NOMO-1 treated with DMSO at 0.1 percent for 48 hours (cell line): ENCODE results near the gene GLRX.
"Not testable (repeated sequence)": the region's sequence is repeated elsewhere in the genome, so short reads cannot be mapped to it uniquely, and the experiment has no call there.

ENCODE experiments used
- DNase-seq: peaks from one replicate; lab custom pipeline; 2025; ENCODE audit not compliant: unreplicated experiment; lab: John Stamatoyannopoulos, UW

Gene GLRX

DNA sequence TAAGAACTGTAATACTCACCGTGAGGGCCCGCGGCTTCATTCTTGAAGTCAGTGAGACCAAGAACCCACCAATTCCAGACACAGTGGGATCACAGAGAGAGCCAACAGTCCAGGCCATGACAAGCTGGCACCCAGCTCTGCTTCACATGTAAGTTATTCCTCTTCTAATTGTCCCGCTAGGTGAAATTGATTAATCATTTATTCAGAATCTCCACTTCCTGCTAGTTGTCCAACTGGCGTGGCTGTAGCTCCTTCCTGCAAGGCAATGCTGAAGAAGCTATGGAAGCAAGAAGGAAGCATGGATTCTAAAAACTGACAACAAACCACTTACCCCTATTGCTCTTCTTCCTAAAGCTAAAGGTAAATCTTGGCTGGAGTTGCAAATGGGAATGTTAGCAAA is 30.0 kb upstream of the GLRX start:
- no peak for DNase-seq

DNA sequence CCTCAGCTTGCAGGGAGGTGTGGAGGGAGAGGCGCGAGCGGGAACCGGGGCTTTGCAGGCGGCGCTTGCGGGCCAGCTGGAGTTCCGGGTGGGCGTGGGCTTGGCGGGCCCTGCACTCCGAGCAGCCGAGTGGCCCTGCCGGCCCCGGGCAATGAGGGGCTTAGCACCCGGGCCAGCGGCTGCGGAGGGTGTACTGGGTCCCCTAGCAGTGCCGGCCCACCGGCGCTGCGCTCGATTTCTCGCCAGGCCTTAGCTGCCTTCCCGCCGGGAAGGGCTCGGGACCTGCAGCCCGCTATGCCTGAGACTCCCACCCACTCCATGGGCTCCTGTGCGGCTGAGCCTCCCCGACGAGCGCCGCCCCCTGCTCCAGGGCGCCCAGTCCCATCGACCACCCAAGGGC is 28.6 kb upstream of the GLRX start:
- not testable (repeated sequence) for DNase-seq

DNA sequence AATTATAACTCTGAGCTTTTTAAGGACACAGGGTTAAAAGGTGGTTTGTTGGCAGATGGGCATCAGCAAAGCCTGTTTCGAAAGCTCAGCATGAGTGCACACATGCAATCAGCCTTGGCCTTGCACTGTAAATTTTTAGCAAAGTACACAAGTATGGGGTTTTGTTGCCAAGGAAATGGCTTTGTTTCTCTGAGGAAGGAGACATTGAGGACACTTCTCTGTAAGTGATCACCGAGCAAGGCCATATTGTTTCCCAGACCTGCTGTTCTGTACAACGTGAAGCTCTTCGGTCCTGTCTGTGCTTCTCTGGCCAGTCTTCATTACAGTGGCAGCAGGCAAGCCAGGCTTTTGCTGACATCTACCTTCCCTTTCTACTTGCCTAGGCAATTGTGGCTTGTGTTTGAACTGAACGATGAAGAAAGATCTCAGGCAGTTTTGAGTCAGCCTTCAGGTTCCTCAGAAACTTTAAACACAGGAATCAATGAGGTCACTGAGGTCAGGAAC is 27.9 kb upstream of the GLRX start:
- no peak for DNase-seq

DNA sequence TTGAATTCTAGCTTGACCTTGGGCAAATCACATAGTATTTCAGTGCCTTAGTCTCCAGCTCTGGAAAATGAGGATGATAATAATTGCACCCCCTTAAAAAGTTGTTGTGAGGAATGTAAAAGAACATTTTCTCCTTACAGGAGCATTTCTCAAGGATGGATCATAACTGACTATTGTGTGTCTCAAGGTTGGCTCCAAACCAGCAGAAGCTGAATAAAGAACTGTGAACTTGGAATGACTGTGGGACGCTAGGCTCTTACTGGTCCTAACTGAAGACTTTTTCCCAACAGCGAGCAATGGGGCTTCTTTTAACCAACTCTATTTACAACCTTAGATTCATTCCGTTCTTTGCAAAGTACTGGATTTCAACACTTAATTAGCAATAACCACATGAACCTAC is 26.2 kb upstream of the GLRX start:
- no peak for DNase-seq

DNA sequence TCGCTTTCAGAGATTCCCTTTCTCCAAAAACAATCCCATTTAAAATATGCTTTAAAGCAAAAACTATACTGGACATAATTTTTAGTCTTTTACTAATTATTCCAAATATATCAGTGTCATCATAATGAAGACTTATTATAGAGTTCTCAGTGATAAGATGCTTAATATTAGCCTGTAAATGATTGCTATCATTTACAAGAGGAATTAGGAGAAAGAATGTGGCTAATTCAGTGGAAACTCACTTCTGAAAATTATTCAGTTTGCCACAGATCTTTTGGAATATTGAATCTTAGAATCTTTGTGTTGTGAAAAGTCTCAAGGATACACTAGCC is 24.7 kb upstream of the GLRX start:
- DNase-seq = no peak

DNA sequence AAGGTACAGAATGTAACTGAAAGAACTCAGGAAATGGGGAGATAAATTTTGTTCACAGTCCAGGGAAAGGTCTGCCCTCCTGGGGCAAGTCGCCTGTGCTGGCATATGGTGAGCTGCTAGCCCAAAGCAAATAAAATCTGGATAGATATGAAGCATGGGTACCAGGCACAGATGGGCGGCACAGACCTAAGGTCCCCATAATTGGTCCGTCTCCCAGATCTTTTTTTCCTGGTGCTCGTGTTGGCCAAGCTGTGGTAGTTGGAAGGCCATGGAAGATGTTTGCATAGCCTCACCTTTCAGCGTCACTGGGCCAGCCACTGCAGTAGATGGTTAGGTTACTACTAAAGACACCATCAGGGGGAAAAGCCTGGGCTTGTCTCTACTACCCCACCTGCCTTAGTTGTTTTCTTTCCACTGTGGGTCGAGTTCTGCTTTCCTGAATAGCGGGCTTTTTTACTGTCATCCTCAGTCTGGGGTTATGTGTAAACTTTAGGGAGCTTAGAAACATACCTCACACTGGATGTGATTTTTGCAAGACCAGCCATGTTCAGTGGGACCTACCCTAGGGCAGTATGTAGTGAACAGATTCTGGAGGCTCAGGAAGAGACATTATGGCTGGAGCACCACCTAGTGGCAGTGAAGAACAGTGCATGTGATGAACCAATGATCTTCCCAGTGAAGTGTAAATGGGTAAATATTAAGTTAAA is 24.2 kb upstream of the GLRX start:
- DNase-seq = peak; percentile 62

DNA sequence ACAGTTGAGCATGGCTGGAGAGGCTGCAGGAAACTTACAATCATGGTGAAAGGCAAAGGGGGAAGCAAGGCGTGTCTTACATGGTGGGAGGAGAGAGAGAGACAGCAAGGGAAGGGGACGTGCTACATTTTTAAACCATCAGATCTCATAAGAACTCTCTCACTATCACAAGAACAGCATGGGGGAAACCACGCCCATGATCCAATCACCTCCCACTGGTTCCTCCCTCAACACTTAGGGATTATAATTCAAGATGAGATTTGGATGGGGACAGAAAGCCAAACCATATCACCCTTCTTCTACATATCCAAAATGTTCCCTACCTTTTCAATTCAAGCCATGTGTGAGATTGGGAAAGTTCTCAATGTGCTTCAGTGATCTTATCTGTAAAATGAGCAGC is 22.9 kb upstream of the GLRX start:
- DNase-seq = no peak

DNA sequence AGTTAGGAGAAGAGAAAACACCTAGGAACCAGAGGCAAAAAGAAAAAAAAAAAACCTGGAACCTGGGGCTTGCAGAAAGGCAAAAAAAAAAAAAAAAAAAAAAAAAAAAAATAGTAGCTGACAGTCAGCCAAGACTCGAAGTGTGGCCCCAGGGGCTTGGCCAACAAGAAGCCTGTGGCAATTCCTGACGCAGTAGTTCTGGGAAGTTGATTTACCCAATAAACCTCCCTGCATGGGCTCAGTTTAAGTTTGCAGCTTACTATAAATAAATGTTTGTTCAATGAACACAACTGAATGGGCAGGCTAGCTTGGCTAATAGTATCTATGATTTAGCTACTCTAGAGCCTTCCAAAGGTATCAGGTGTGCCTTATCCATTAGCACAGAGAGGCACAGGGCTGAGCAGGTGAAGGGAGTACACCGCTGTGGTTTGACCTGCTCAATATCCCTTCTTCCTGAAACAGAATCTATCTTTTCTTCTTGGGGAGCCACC is 21.3 kb upstream of the GLRX start:
- DNase-seq = no peak

DNA sequence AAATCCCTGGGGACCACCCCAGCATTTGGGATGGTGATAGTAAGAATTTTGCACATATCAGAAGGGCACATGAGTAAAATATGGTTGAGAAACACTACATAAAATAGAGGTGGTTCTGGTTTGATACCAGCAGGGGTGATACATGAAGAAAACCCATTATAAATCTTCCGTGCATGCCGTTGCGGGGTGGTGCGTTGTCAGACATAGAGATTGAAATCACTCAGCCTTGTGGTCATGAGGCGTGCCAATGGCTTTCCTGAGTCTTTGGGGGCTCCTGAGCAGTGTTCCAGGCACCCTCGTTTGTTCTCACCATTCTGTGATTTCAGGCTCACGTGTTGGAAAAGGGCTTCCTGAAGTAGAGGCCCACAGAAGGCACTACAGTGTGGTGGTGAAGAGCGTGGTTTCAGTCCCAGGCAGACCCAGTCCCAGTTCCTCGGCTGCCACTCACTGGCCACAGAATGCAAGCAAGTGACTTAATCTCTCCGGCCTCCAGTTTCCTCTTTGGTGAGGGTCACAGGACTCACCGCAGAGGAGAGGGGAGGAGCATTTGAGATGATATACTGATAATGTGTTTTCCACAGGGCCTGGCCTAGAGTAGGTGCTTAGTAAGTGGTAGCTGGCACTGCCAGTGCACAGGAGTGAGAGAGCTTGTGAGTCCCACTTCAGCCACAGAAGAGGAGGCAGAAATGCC is 20.5 kb upstream of the GLRX start:
- peak; percentile 95 for DNase-seq

DNA sequence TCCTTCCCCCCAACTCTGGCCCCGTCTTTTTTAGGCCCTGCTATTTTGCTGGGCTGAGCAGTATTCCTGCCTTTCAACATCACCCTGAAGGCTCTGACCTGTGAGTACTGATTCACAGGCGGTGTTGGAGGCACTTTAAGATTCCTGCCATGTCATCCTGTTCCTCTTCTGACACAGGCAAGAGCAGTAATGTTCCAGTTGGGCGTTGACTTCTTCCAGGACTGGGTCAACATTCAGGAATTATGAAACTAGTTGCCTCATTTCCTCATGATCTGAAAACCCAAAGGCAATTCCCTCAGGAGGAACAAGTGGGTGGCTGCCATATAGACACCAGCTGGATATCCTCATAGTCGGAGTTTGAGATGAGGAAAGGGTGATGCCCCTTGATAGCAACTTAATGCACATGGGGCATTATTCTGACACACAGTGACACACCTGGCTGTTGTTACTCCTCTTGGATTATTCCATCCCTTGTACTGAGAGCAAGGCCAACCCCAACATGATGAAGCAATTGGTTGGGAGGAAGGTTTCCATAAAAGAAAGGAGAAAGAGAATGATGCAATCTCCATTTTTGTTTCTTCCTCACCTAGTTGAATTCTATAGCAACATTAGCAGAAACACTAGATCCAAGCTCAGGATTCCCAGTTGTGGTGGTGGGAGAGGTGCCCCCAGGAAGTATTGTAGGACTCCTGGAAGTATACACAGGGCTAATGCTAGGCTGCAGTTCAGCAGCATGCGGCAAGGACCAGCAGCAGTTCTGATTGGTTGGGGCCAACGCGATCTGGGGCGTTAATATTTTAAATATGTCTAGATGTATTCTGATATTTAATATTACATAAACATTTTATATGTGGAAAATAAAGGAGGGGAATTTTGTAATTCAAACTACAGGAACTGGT is 19.6 kb upstream of the GLRX start:
- no peak for DNase-seq

DNA sequence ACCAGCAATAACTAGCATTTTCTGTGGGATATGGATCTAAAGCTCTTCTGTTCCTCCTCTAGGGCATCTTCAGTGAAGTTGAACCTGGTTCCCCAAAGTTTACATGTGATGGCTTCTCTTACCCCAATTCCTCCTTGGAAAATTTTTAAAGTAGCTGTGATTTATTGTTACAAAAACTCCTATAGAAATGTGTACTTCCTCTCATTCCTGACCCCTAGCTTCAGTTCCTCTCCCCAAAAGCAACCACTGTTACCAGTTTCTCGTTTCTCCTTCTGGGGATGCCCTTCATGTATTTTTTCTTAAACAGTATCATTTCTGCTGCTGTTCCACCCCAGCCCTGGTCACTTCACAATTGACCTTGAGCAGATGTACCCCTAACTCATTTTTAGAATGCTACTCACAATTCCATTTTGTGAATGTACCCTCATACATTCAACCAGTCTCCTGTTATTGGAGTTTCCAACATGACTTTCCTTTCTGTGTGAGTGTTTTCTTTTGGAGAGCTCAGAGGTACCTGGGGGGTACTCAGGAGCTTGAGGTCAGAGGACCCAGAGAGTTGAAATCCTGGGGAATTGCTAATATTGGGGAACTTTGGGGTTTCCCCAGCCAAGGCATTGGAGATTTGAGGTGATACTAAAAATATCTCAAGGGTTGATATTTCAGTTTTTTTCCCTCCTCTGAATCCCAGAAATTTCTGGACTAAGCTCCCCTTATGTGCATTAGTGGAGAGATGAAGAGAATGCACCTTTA is 18.6 kb upstream of the GLRX start:
- DNase-seq = peak; percentile 29

DNA sequence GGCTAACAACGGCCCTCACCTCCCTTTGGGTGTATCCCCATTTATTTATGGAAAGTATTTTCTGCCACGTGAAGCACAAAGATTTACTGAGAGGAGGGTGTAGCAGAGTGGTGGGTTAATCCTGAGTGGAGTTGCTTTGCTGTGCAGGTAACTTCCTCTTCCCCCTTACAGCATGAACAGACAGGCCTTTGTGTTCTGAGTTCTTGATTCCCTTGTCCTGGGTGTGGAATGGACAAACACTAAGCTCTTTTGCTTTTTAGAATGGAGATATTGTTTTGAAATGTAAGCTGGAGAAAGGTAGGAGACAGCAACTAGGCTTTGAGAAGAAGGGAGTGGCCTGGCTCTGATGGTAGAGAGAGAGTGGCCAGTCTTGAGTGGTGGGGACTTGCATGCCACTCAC is 17.1 kb upstream of the GLRX start:
- no peak for DNase-seq

DNA sequence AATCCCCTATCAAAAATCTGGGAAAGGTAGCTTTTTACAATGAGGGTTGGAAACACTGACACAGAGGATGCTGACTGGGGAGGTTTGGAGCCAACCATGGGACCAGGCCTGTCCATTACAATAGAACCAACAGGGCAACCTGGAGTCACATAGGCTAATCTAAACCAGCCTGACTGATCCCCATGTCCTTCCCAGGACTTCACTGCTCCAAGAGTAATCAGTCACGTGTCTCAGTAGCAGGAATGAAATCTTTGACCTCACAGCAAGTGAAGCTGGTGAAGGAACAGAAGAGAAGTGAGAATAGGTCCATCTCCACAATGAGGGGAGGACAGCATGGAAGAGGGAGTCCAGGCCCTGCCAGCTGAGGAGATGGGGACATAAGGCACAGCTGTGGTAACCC is 16.0 kb upstream of the GLRX start:
- DNase-seq = no peak

DNA sequence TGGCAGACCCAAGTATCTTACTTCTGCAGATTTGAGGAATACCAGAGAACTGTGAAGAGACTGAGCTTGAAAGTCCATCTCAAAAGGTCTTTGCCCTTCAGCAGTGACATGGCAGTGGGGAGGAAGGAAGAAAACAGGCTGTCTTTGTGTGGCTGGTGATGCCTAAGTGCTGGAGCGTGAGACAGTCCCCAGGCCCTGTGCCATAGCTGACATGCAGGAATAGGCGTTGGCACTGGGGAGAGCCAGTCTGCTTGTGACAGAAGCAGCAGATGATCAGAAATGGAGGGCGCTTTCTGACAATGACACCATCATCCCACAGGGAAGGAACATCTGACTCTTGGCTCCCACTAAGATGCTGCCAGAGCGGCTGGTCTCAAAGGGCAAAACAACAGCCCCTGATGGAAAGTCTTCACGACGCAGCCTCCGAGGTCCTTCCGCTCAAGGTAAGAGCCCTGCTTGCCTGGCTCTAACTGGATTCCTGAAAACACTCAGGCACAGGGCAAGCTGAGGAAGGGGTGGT is 15.5 kb upstream of the GLRX start:
- no peak for DNase-seq

DNA sequence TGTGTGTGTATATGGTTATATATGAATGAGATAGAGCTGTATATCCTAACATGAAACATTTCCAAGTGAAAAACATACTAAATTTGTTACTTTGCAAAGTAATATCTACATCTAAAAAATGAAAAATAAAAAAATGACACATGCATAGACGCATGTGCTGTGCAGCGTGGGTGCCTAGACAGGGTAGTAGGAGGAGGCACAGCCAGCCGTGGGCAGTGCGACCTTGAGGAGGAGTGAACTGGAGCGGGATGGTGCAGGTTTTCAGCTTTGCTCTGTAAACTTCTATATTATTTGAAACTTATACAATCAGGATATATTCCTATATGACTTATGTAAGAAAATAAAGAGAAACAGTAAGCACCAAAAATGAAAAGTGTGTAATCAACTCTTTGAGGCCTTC is 15.0 kb upstream of the GLRX start:
- DNase-seq = no peak

DNA sequence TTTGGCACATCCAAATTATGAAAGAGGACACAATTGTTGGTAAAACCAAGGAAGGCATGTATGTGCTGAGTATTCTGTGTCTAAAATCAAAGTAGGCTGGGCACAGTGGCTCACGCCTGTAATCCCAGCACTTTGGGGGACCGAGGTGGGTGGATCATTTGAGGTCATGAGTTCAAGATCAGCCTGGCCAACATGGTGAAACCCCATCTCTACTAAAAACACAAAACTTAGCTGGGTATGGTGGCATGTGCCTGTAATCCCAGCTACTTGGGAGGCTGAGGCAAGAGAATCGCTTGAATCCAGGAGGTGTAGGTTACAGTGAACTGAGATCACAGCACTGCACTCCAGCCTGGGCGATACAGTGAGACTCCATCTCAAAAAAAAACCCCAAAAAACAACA is 14.4 kb upstream of the GLRX start:
- not testable (repeated sequence) for DNase-seq

DNA sequence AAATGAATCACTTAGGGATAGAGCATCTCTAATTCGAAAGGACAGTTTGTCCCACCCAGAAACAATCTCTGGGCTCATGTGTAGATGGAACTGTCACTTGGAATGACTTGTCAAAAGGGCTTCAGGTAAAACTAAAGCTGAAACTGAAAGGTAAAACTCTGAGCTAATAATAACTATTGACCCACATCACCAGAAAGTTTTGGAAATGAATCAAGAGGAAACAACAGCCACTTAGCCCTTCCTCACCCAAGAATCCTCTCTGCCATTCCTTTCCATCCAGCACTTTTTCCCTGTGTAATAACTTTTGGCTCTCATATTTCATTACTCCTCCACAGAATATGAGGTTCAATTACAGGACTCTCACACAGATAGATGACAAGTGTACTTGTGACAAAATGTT is 14.0 kb upstream of the GLRX start:
- no peak for DNase-seq

DNA sequence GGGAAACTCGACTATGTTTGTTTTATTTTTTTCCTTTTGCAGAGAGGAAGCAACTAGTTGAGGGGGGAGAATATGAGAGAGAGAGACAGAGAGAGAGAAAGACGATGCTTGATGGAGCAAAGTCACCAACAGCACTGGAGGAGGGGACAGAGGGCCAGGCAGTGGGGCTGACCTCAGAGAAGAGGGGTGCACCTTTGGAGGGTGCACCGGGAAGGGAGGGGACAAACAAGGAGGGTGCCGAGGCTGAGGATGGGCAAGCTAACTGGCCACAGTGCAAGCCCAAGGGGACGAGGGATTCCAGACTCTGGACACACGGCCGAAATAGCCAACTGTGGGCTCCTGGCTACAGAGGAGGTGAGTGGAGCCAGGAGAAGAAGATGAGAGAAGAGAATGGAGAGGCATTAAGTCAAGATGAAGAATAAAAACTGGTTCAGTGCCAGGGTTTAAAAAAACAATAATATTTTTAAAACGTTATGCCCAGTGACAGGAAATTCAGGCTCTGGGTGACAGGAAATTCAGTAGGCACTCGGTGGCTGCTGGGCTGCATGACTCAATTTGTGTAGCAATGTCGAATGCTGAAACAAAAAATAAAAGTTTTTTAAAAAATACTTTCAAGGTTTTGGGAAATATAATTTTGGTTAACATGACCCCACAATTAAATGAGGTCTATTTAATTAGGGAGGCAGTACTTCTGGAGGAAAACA is 13.3 kb upstream of the GLRX start:
- DNase-seq = peak; percentile 30

DNA sequence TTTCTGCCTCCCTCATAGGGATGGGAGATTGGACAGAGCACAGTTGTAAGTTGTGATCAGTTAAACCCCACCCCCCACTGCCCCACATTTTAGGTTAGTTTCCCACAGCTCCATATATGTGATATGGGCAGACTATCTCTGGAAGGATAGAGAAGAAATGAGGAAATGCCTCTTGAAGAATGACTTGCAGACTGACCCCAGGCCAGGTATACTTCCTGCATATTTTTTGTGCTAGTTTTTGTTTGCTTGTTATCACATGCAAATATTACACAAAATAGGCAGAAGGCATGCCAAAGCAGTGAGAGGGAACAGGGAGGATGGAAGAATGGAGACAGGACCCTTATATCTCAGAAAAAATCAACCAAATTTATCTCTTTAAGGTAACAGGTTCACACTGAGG is 10.1 kb upstream of the GLRX start:
- peak; percentile 14 for DNase-seq

DNA sequence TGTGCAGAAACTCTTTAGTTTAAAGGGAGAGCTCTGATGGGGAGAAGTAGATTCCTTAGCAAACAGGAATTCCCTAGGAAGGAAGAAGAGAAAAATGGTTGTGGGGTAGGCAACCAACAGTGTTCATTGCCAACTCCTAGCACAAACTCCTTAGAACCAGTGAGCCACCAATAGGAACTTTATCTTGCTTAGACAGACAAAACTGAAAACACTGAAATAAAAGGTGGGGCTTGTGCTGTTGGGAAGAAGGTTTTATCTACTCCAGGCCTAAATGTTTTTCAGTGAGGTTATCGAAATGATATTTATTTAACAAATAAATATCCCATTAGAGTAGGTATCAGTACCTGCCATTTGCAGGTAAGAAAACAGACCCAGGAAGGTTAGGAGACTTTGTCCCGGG is 7.7 kb upstream of the GLRX start:
- no peak for DNase-seq
